Measurements from ENCODE around the gene PNPLA2. TPM values are rescaled to one million over a fixed set of nuclear protein-coding genes. Genes with fewer than 3 reads are reported as not detected.

PNPLA2 gene
- polyA plus RNA-seq, 6 donors from 2014 or later: 13.0 to 49.9 (median 26.9) TPM

- ATAC-seq (ENCODE audit: low read depth in 2 of 2) (no peak), DNase-seq (no peak)
- Mint-ChIP-seq H3K27me3 (no peaks in the 10 kb centered on the region), H3K9me3 (no peaks in the 10 kb centered on the region), H3K4me3 (no peak overlapping the region), H3K4me1 (peaks cover 2 to 14% (median 6%) of the 10 kb centered on the region in 3 donors), H3K27ac (peak overlapping the region in 1 of 6 donors; percentile 73), H3K36me3 (no peaks in the 10 kb centered on the region)
Measured at GRCh38 chr11:790721-791564, 27.8 kb upstream of the PNPLA2 start.

- DNase-seq (no peak), ATAC-seq (ENCODE audit: low read depth in 2 of 2) (no peak)
- no peaks in the 10 kb centered on the region for H3K36me3 Mint-ChIP-seq
- H3K27ac Mint-ChIP-seq: no peak overlapping the region
- no peaks in the 10 kb centered on the region for H3K27me3 Mint-ChIP-seq
- H3K4me3 Mint-ChIP-seq: no peak overlapping the region
- H3K4me1 Mint-ChIP-seq: peaks cover 7 to 16% (median 15%) of the 10 kb centered on the region in 3 donors
- H3K9me3 Mint-ChIP-seq: no peaks in the 10 kb centered on the region
Measured at GRCh38 chr11:791658-792534, 26.8 kb upstream of the PNPLA2 start.

GRCh38 chr11:792535-792821 lies 26.2 kb upstream of the PNPLA2 start:
- DNase-seq (no peak), ATAC-seq (ENCODE audit: low read depth in 2 of 2) (no peak)
- Mint-ChIP-seq H3K27me3 (no peaks in the 10 kb centered on the region), H3K4me1 (peaks cover 13 to 20% (median 16%) of the 10 kb centered on the region in 3 donors), H3K36me3 (no peaks in the 10 kb centered on the region), H3K4me3 (no peak overlapping the region), H3K27ac (no peak overlapping the region), H3K9me3 (no peaks in the 10 kb centered on the region)

- peak overlapping the region in 2 of 8 donors; percentile 1 to 51 for H3K4me3 Mint-ChIP-seq
- no peaks in the 10 kb centered on the region for H3K27me3 Mint-ChIP-seq
- H3K27ac Mint-ChIP-seq: no peak overlapping the region
- no peak for ATAC-seq (ENCODE audit: low read depth in 2 of 2)
- H3K9me3 Mint-ChIP-seq: no peaks in the 10 kb centered on the region
- no peak for DNase-seq
- H3K36me3 Mint-ChIP-seq: no peaks in the 10 kb centered on the region
- H3K4me1 Mint-ChIP-seq: peaks cover 13 to 19% (median 14%) of the 10 kb centered on the region in 3 donors
Measured at GRCh38 chr11:792873-793272, 25.8 kb upstream of the PNPLA2 start.

GRCh38 chr11:793556-793955 lies 25.2 kb upstream of the PNPLA2 start:
- Mint-ChIP-seq H3K9me3 (no peaks in the 10 kb centered on the region), H3K27ac (peak overlapping the region in 1 of 6 donors; percentile 47), H3K4me1 (peaks cover 8 to 17% (median 13%) of the 10 kb centered on the region in 3 donors), H3K36me3 (no peaks in the 10 kb centered on the region), H3K4me3 (peak overlapping the region in 6 of 8 donors; percentile 29 to 64 (median 57)), H3K27me3 (no peaks in the 10 kb centered on the region)
- DNase-seq (no peak), ATAC-seq (ENCODE audit: low read depth in 2 of 2) (no peak)

GRCh38 chr11:794013-794765 lies 24.5 kb upstream of the PNPLA2 start:
- Mint-ChIP-seq H3K27me3 (no peaks in the 10 kb centered on the region), H3K27ac (peak overlapping the region in 1 of 6 donors; percentile 47), H3K4me3 (peak overlapping the region in 6 of 8 donors; percentile 5 to 70 (median 57)), H3K4me1 (peaks cover 8 to 17% (median 13%) of the 10 kb centered on the region in 3 donors), H3K9me3 (no peaks in the 10 kb centered on the region), H3K36me3 (no peaks in the 10 kb centered on the region)
- no peak for ATAC-seq (ENCODE audit: low read depth in 2 of 2)
- DNase-seq: no peak

- Mint-ChIP-seq H3K27me3 (no peaks in the 10 kb centered on the region), H3K36me3 (no peaks in the 10 kb centered on the region), H3K4me1 (peaks cover 8 to 17% (median 13%) of the 10 kb centered on the region in 3 donors), H3K9me3 (no peaks in the 10 kb centered on the region), H3K27ac (peak overlapping the region in 1 of 6 donors; percentile 30), H3K4me3 (peak overlapping the region; percentile 15 to 98 (median 96))
- DNase-seq (no peak), ATAC-seq (ENCODE audit: low read depth in 2 of 2) (no peak)
Measured at GRCh38 chr11:794766-795633, 23.7 kb upstream of the PNPLA2 start.

- Mint-ChIP-seq H3K9me3 (no peaks in the 10 kb centered on the region), H3K36me3 (no peaks in the 10 kb centered on the region), H3K27me3 (no peaks in the 10 kb centered on the region), H3K27ac (peak overlapping the region; percentile 76 to 98 (median 94)), H3K4me1 (peaks cover 8 to 17% (median 13%) of the 10 kb centered on the region in 3 donors), H3K4me3 (peak overlapping the region; percentile 86 to 98 (median 96))
- DNase-seq (peak; percentile 76), ATAC-seq (ENCODE audit: low read depth in 2 of 2) (peak; percentile 46 to 52)
Measured at GRCh38 chr11:795634-796564, 22.8 kb upstream of the PNPLA2 start.

GRCh38 chr11:796565-797295 lies 22.0 kb upstream of the PNPLA2 start:
- Mint-ChIP-seq H3K36me3 (no peaks in the 10 kb centered on the region), H3K27ac (peak overlapping the region; percentile 84 to 98 (median 94)), H3K4me3 (peak overlapping the region; percentile 86 to 98 (median 96)), H3K27me3 (no peaks in the 10 kb centered on the region), H3K9me3 (no peaks in the 10 kb centered on the region), H3K4me1 (peaks cover 8 to 17% (median 13%) of the 10 kb centered on the region in 3 donors)
- DNase-seq (no peak), ATAC-seq (ENCODE audit: low read depth in 2 of 2) (no peak)

- no peaks in the 10 kb centered on the region for H3K27me3 Mint-ChIP-seq
- ATAC-seq (ENCODE audit: low read depth in 2 of 2): peak; percentile 58 to 62
- H3K36me3 Mint-ChIP-seq: no peaks in the 10 kb centered on the region
- peak; percentile 79 for DNase-seq
- H3K27ac Mint-ChIP-seq: peak overlapping the region; percentile 84 to 98 (median 94)
- H3K9me3 Mint-ChIP-seq: no peaks in the 10 kb centered on the region
- peaks cover 8 to 17% (median 13%) of the 10 kb centered on the region in 3 donors for H3K4me1 Mint-ChIP-seq
- H3K4me3 Mint-ChIP-seq: peak overlapping the region; percentile 86 to 98 (median 96)
Measured at GRCh38 chr11:797296-798092, 21.2 kb upstream of the PNPLA2 start.
